GM12874 (cell line): ENCODE data around the gene IQSEC1.
A peak's percentile ranks its signal among the peaks of the same experiment; 100 is the strongest.

Source experiments
- CTCF ChIP-seq: IDR thresholded peaks from 2 replicates; pipeline ENCODE4 v1.5.1; 2011; ENCODE audit warnings: low read depth, mild to moderate bottlenecking, control low read depth, low read length, moderate library complexity; ENCODE audit not compliant: insufficient read depth

The IQSEC1 gene

GRCh38 chr3:13013566-13013965, 59.7 kb downstream of the IQSEC1 start:
- no peak for TF ChIP-seq CTCF

DNA sequence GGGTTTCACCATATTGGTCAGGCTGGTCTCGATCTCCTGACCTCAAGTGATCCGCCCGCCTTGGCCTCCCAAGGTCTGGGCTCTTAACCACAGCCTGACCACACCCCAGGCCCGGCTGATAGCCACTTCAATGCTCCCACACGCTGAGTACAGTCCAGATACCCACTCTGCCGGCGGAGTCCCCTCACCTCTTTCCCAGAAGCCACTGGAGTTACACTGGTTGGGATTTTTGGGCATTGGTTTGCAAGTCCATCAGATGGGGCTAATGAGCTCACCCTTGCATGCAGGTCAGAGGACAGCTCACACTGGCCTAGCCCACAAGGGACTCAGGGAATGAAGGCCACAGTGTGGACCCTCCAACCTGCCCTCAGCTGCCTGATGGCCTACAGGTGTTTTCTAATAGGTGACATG, 60.1 kb downstream of the IQSEC1 start:
- 0 out of 2 replicates have a peak, but pooled peaks have one; percentile 8 for TF ChIP-seq CTCF

- TF ChIP-seq CTCF: no peak
Measured at GRCh38 chr3:13012221-13012691, 61.0 kb downstream of the IQSEC1 start.

- TF ChIP-seq CTCF: no peak
Measured at GRCh38 chr3:13011573-13012220, 61.5 kb downstream of the IQSEC1 start.

GRCh38 chr3:13010780-13011572, 62.3 kb downstream of the IQSEC1 start:
- TF ChIP-seq CTCF: no peak

- TF ChIP-seq CTCF: no peak
Measured at GRCh38 chr3:13009946-13010315, 63.3 kb downstream of the IQSEC1 start.

DNA sequence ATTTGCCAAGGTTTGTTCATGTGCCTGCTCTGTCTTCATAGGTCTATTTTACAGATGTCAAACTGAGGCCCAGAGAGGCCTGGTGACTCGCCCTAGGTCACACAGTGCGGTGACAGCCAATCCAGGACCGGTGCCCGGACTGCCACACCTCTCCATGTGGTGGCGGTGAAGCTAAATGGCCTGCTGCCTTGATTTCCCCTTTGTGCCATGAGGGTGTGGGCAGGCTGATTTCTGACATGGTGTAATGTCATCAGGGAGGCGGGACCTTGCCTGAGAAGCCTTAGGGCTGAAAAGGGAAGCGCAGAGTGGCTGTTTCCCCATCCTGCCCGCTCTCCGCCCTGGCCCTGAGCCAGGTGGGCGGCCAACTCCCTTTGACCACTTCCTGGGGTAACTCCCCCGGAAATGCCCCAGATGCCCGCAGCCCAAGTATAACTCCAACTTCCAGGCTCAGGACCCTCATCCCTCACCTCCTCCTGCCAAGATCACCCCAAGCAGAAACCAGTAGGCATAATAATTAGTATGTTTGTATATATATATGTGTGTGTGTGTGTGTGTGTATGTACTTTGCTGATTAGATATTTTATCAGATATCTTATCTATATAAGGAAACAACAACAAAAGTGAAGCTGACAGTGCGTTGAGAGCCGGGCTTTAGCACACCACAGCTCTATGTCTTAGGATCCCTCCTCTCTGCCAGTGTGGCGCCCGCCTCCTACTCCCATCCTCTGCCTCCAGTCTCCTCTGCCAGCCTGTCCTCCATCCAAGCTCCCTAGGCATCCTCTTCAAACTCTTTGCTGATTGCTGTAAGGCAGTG, 63.9 kb downstream of the IQSEC1 start:
- TF ChIP-seq CTCF: no peak
